GM18511 (cell line): ENCODE measurements around the gene C2CD2.

Source experiments
- ATAC-seq: cut with Tn5 transposase; IDR thresholded peaks from one replicate; pipeline ENCODE4 v1.9.1; 2021; ENCODE audit warnings: mild to moderate bottlenecking, moderate library complexity; ENCODE audit not compliant: unreplicated experiment

The C2CD2 gene

DNA sequence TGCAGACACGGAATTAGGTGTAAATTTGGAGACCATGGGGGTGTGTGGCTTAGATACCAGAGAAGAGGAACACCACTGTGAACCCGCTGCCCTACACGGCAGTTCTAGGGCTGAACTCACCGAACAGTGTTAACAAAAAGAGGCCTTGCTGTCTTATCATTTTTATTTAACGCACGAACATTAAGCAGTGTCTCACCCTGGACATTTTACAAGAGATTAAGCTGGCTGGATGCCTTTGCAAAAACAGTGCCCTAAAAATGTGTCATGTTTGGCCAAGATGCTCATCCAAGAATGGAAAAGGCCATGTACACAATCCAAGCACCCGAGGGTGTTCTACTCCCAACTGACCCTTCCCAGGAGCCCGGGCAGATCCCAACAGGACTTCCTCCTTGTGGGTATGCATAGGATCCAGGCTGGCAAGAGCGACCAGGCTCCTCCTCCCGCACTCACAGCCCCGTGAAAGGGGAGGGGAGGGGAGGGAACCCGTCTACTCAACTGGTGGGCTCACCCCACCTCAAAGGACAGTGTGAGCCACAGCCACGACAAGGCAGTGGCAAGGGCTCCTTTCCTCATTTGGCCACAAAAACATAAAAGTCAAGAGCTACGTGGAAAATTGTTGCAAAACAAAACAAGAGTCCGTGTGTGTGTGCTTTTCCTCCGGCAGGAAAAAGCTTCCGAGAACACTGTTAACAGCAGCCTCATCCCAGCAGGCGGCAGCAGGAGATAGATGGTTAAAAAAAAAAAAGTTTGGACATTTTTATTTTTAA, 20.3 kb downstream of the C2CD2 start:
- ATAC-seq: no peak

DNA sequence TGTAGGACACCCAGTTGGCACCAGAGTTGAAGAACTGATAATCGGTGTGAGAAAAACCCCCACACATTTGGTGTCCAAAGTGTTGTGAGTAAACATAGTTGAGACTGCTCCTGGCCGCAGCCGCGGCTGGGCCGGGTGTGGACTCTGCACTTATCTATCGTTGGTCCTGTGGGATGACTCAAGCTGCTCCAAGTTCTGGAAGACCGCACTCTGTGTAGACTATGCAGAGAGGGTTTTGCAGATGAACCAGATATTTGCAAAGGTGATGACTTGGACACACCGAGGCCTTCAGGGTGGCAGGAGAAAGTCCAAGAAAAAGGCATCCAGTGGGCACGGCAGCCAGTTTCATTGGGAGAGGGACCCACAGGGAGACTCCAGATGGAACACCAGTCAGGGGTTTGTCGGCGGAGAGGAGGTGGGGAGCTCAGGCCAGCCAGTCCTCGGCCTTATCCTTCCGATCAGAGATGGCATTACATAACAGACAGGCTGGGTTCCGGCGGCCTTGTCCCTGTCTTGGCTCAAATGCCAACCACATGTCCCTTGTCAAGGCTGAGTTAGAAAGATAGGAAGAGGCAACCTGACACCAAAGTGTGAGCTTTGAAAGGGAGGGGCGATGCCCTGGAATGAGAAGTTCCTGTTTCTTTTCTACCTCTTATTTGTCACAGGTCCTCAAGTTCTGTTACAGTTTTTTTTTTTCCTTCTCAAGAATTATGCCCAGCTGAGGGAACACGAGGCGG, 21.1 kb downstream of the C2CD2 start:
- ATAC-seq: no peak

DNA sequence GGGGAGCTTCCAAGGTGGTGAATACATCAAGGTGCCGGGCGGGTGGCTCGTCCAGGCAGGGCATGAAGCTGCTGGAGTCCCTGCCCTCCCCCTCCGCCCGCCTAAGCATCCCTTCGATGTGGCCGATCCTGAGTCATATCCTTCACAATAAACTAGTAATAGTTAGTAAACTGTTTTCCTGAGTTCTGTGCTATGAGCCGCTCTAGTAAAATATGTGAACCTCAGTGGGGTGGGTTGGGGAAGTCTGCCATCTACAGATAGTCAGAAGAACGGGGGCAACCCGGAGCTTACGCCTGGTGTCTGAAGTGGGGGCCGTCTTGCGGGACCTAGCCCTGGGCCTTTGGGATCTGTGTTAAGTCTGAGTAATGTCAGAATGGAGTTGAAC, 21.6 kb downstream of the C2CD2 start:
- ATAC-seq: no peak

DNA sequence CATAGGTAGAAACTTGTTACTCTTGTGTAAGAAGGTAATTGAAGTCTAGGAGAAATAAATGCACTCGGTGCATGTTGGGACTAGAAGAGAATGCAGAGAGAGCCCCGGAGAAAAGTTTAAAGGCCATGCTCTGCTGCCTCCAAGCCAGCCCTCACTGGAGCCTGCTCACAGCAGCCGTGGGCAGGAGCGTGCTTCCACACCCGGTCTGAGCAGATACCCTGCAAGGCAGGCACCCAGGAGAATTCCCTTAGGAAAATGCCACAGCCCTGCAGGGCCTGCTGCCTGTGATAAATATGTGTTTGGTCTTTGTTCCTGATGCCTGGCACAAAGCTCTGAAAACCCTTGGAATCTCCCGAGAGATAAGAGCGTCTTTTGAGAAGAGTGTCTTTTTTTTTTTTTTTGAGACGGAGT, 22.8 kb downstream of the C2CD2 start:
- no peak for ATAC-seq

DNA sequence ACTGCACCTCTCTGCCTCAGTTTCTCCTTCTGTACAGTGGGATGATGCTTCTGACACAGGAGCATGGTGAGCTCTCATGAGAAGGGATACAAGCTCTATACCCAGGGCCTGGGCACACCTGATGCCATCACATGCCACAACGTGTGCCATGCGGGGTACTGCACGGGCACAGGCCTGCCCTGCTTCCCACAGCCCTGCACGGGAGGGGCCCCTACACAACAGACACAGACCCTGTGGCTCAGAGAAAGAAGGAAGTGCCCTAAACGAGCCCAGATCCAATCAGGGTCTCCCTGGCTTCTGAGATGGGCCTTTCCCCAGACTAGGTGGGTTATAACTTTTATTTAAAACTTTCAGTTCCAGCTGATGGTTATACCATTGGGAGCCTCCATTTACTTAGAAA, 24.6 kb downstream of the C2CD2 start:
- no peak for ATAC-seq

DNA sequence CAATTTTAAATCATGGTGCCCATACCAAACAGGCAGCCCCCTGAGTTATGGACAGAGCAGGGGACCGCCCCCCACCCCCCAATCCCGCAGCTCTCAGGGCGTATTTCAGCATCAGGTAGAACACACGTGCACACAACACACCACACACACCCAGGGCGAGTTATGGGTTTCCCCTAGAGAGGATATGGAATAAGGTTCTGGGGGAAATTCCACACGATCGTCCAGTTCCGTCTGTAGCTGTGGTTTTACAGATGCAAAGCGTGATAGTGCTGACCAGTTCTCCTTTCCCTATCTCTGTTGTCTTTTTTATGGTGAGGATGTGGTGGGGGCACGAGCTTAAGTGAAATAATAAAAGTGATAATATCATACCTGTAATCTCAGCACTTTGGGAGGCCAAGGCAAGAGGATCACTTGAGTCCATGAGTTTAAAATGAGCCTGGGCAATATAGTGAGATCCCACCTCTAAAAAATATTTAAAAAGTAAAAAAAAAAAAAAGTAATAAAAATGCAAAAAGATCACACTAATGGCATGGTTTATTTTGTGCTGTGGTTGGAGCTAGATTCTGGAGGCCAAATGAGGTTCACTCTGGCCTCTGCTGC, 25.1 kb downstream of the C2CD2 start:
- no peak for ATAC-seq

DNA sequence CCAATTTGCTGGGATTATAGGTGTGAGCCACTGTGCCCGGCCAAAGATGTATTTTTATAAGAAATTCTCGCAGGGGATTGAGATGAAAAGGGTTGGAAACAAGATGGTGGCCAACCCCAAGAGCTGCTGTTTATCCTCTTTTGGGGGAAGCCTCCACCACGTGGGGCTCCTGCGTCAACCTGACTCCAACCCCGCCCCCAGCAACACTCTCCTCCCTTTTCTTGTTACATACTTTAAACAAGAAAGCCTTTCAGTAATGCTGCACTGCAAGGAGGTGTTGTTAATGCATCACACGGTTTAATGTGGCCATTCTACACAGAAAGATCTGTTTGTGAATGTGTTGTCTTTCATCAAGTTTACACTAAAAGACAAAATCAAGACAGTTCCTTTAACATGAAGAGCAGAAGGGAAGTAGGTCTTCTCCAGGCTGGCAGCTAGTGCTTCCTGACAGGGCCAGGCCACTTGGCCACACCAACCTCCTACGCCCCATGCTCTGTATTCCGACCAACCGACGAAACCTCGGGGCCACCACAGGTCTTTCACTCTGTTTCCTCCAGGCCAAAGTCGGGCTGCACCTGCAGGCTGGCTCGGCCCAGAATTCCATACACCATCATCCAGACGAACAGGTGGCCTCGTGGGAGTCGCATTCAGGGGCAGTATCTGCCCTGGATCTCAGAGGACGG, 25.9 kb downstream of the C2CD2 start:
- no peak for ATAC-seq

DNA sequence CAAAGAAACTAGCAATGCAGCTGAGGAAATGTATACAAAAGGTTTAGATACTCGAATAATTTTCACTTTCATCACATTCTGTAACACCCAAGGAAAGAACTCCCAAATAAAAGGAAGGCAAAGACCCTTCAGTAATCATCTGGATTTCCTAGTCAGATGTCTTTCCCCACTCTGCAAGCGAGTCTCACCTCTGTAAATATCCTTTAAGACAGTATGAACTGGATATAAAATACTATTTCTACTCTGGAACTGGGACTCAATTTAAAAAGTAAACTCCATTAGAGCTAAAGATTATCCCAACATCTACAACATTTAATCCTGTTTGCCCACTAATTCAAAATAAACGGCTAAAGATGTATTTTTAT, 27.0 kb downstream of the C2CD2 start:
- ATAC-seq: peak; percentile 15

DNA sequence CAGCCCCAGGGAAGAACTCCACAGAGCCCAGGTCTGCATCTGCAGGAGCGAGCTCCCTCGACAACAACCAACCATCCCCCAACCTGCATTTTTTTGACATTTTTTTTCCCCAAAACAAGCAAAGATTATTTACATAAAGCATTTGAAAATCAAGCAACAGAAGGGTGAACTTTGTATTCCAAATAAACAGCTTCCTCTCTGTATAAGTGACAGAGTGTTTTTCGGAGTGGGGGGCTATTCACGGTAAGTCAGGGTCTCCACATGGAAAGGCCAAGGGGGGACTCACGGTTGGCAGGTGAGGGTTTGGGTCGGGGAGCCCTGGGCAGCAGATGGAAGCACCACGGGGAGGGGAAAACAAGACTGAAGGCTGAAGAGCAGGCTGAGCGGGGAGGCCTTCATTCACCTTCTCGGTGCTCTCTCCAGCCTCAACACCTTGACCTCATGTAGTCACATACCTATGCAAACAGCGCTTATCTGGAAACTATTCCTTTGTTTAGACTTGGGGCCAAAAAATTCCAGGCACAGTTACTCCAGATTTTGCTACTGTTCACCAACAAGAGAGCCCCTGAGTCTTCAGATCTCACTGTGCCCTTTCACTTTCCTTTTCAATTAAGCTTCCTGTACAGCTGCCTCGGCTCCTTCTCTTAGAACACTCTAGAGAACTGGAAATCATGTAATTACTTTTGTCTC, 27.6 kb downstream of the C2CD2 start:
- peak; percentile 60 for ATAC-seq

DNA sequence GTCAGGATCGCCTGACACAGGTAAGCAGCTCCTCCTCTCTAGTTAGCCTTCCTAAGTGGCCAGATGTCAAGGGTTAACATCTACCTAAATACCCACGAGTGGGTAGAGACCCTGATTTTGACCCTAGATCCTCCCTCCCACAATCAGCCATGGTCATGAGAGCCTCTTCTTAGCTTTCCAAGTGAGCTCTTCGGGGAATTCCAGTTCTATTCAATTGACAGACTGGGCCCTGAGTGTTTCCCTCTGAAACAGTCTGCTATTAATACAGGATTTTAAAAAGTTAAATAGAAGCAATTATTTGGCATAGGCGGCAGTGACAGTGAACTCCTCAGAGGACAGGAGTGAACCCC, 28.1 kb downstream of the C2CD2 start:
- ATAC-seq: no peak

DNA sequence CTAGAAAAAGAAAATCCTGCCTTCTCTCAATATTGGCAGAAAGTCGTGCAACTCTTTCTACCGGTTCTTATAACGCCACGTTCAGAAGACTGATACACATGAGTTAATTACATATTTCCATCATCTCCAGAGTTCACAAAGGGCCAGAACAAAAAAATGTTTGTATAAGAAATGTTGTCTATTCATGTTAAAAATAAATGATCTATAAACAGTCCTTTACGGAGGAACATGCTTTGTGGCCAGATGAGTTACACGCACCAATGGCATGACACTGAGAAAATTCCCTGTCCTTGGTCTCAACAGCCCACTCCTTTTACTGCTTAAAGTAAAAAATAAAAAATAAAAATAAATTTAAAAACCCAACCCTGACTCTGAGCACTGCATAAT, 29.5 kb downstream of the C2CD2 start:
- no peak for ATAC-seq

DNA sequence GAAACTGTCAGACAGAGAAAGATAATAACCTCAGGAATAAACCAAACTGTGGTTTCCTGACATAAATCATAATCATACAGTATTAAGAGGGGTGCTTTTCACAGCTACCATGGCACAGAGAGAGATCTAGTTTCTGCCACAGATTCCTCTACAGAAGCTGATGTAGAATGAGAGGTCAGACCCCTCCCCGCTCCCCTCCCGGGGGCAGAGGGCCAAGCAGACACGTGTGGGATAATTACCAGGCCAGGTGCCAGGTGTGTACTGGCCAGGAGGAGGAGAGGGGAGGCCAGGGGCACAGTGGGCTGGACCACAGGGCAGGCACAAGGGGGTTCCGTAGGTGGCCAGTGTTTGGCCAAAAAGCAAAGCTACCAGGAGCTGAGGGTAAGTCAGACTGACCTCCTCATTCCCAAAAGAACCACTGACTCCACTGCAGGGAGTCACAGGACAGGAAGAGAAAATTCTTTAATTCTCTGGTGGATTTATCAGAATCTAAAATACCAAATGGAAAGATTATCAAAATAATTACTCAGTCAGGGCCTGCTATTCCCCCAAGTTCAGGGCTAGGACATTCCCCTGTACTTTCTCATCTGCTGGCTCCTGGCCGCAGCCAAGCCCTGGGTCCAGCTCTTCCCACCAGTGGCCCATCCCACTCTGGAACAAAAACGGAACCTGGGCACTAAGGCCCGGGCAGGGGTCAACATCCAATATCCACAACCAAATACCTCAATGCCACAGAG, 30.0 kb downstream of the C2CD2 start:
- no peak for ATAC-seq

DNA sequence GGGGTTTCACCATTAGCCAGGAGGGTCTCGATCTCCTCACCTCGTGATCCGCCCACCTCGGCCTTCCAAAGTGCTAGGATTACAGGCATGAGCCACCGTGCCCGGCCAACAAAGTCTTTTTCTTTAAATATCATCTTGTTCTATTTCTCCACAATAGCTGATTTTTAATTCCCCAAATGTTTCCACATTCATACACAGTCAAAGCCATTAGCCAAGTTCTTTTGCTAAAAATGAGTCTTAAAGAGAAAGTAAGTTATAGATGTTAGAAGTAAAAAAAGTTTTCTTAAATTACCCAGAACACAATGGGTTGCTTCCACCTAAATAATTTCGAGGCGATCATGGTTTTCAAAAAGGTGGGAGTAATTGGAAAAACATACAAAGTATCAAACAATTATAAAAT, 30.6 kb downstream of the C2CD2 start:
- ATAC-seq: no peak

DNA sequence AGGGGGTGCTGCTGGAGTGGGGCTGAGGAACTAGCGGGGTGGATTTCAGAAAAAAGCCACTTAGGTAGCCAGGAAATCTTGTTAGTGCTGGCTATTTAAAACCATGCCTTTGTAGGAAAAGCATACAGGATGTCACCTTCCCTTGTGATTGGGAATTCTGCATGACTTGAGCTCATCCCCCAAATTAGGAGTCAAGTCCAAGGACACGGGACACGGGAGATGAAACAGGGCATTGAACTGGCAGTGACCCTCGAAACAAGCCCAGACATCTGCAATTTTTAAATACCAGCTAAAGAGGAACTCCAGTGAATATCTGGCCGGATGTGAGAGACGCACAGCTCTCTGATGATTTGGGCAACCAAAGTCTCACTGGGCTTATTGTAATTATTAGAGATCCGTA, 32.8 kb downstream of the C2CD2 start:
- no peak for ATAC-seq

DNA sequence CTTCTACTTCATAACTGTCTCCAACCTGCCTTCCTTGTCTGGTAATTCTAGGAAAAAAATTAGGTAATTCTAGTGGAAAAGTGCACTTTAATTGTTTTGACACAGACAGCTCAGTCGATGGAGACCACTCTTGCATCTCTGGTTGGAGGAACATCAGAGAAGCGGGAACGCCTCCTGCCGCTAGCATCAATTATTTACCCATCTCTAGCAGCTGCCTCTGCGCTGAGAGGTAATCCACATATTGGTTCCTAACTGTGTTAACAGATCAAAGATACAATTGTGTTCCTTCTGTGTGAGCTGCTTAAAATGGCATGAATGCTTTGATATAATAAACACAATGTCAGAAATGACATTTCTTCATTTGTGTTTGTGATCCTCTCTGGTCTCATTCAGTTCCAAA, 33.3 kb downstream of the C2CD2 start:
- no peak for ATAC-seq

DNA sequence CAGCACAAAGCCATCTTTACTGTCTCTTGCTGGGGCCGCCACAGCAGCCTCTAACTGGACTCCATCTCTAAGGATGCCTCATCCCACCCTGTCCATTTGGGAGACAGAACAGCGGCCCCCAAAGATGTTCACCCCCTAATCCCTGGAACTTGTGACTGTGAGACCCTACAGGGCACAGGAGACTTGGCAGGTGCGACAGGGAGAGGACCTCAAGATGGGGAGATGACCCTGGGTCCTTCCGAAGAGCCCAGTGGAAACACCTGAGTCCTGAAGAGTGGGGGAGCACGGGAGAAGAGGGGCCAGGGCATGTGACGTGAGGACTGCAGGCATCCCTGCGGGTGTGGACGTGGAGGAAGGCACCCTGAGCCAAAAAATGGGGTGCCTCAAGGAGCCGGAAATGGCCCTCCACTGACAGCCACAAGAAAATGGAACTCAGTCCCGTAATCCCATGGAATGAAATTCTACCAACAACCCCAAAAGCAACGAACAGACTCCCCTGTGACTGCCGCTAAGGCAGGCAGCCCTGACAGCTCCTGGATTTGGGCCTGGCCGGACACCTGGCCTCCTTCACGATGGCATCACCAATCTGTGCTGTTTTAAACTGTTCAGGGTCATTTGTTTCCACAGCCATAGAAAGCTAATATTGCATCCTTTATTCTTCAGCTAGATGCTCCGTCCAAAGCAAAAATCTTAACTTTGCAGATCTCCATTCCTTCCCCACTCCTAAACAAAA, 34.0 kb downstream of the C2CD2 start:
- no peak for ATAC-seq

DNA sequence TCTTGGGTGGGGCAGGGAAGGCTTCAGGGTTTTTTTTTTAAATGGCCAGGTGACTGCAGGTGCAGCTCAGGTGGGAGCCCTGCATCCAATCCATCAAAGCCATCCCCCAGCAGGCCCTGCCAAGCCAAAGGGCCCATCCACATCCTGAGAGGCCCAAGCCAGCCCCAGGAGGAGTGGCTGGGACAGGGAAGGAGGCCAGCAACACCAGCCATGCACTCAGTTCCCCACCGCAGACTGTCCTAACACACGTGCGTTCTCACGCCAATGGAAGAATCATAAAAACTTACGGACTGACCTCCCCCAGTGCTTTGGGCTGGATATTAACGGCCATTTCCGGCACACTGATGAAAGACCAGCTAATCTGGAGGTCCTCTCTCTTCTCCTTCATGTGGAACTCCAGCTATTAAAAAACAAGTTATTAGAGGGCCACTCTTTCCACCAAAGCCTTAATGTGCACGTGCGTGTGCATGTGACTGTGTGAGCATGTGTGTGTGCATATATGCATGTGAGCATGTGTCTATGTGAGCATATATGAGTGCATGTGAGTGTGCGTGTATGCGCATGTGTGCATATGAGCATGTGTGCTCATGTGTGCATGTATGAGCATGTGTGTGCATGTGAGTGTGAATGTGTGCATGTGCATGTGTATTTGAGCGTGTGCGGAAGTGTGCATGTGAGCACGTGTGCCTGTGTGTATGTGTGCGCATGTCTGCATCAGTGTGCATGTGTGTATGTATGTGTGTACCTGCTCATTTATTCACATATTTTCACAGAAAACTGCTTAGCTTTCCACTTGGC, 35.1 kb downstream of the C2CD2 start:
- no peak for ATAC-seq

DNA sequence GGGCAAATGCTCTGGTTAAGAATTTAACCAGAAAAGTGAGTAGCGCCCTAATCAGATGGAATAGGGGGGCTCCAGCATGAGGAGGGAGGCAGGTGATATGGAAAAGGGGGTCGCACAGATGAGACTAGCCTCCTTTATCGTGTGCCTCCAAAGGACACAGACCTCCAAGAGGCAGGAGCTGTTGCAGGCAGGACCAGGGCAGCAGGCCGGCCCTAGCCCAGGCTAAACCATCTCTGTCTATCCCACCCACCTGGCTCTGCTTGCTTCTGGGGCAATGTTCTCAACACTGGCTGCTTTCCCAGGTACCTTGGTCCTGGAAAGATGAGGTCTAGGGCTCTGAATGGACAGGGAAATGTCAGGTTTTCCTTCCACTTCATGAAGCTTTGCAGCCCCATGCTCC, 36.3 kb downstream of the C2CD2 start:
- no peak for ATAC-seq

DNA sequence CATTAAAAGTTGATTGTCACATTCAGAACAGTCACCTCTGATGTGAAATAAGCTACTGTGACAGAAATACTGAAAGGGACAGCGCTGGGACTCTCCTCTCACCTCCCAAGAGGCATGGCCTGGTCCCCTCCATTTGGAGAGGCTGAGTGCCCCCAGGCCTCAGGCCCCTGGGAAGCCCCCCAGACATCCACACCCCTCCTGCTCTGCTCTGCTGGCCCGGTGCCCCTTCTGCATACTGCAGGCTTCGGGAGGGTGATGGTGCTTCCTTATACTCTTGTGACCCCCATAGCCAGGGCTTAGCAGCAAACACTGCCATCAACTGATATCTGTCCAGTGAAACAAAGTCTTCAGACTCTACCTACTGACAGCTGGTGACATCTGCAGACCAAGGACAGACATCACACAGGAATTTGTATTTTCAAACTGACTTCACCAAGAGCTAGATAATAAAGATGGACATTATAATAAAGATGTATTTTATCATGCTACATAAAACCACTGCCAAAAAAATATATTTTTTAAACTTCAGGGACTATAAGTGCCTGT, 36.9 kb downstream of the C2CD2 start:
- no peak for ATAC-seq
